MG63 (cell line): ENCODE data around the gene KCNMA1. TPM values are rescaled to one million over a fixed set of nuclear protein-coding genes. Genes with fewer than 3 reads are reported as not detected.
A peak's percentile ranks its signal among the peaks of the same experiment; 100 is the strongest.
"Not testable (repeated sequence)": the region's sequence is repeated elsewhere in the genome, so short reads cannot be mapped to it uniquely, and the experiment has no call there.

Experiments
- DNase-seq: peaks from one replicate; pipeline ENCODE4 v3.0.0-alpha.2; 2020
- H3K27me3 ChIP-seq: fragments of 250-450 bp; sonication (Bioruptor Pico); 2 replicates; pipeline ENCODE4 v1.5.1; 2020; ENCODE audit warnings: mild to moderate bottlenecking, moderate library complexity
- H3K36me3 ChIP-seq: fragments of 250-450 bp; sonication (Bioruptor Pico); 2 replicates; pipeline ENCODE4 v1.5.1; 2020; ENCODE audit warnings: mild to moderate bottlenecking, moderate library complexity
- H3K4me3 ChIP-seq: fragments of 250-450 bp; sonication (Bioruptor Pico); 2 replicates; pipeline ENCODE4 v1.5.1; 2020; ENCODE audit warnings: mild to moderate bottlenecking, moderate library complexity
- H3K9me3 ChIP-seq: fragments of 250-450 bp; sonication (Bioruptor Pico); 2 replicates; pipeline ENCODE4 v1.5.1; 2020; ENCODE audit warnings: mild to moderate bottlenecking, moderate library complexity
- total RNA-seq: library from RNA; depleted of rRNA; stranded (reverse); fragments of >200 nt; shearing (Covaris generic); gene quantifications from 2 replicates; pipeline ENCODE4 v1.2.3, GENCODE V29; 2014; ENCODE audit warnings: low replicate concordance; rRNA removed

Gene KCNMA1
- 40.8 and 58.6 TPM in 2 replicates for total RNA-seq

DNA sequence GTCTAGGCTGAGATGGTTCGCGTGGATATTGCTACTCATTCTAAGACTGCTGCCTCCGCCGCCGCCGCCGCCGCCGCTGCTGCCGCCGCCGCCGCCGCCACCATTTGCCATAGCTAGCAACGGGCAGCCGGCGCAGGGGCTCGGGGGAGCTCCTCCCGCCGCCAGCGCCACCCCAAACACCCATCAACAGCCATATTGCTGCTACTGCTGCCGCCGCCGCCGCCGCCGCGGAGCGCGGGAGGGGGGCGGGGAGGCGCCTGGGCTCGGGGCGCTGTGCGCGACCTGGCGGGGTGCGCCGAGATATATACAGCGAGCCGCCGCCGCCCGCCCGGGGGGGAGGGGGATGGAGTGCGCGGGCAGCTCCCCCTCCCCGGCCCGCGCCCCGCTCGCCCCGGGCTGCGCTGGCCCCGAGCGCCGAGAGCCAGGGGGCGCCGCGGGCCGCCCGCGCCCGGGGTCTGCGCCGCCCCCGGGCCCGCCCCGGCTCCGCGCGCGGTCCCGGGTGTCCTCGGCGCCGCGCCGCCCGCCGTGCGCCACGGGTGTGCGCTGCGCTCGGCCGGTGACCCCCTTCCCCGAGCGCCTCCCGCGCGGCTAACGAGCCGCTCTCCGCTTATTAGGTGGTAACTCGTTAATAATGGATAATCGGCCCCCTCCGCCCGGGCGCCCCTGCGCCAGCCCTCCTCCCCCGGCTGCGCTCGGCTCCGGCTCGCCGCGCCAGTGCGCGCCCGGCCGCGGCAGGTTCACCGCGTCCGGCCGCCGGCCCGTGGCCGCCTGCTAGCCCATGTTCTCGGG, at the start of gene KCNMA1:
TSS of gene KCNMA1 (minus strand) at position 277 of the 789 bp plus-strand sequence.
- Histone ChIP-seq H3K36me3 (peaks cover 8% of the 10 kb centered on the region), H3K27me3 (no peaks in the 10 kb centered on the region), H3K4me3 (peak within 1 kb of the TSS; percentile 90), H3K9me3 (no peaks in the 10 kb centered on the region)
- DNase-seq: peak; percentile 75

DNA sequence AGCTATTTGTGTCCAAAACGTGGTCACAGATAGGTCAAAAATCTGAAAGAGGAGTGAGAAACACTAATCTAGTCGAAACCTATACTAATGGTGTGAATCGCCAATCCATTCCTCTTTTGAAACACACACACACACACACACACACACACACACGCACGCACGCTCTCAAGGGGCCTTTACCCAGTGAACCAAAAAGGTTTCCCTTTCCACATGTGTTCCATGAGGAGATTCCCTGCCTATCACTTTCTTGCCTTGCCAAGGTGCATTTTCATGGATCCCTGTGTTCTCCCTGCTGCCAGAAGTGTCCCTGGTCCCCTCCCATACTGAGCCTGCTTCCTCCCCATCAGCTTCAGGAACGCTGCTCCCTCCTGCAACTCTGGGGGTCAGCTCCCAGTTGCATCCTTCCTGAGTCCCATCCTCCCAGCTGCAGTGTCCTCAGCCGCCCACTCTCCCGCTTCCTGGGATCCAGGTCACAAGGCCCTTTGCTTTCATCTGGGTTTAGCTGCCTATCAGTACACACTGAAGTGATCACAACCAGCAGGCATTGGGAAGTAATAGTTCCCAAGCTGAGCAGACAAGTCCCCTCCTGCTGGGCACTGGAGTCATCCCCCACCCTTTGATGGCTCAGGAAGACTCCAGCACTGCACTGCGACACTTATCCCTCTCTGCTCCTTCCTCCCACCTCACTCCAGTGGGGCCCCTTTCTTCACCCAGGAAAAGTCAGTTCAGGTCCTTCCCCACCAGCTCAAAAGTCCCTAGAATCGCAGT, 49.2 kb upstream of the KCNMA1 start:
- H3K27me3 ChIP-seq: peaks cover 4% of the 10 kb centered on the region; the same call in 1 of the 2 replicates
- H3K36me3 ChIP-seq: no peaks in the 10 kb centered on the region
- no peak overlapping the region for H3K4me3 ChIP-seq
- no peak for DNase-seq
- no peaks in the 10 kb centered on the region for H3K9me3 ChIP-seq

DNA sequence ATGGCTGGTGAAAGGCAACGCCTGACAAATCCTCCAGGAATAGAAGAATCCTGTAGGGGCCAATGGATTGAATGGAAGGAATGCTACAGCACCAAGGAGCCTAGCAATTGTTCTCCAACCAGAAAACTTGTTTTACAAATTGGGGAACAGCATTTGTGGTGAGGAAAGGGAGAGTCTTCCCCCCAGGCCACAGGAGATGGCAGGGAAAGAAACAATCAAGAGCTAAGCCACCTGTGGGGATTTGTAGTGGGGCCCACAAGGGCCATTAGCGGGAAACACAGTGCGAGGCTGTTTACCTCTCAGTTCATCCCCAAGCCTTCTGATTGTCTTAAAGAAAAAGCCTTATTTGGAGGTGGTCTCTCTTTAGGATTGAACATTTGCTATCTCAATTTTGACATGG, 48.5 kb upstream of the KCNMA1 start:
- H3K36me3 ChIP-seq: no peaks in the 10 kb centered on the region
- H3K27me3 ChIP-seq: peaks cover 4% of the 10 kb centered on the region; the same call in 1 of the 2 replicates
- no peak overlapping the region for H3K4me3 ChIP-seq
- DNase-seq: no peak
- H3K9me3 ChIP-seq: no peaks in the 10 kb centered on the region

DNA sequence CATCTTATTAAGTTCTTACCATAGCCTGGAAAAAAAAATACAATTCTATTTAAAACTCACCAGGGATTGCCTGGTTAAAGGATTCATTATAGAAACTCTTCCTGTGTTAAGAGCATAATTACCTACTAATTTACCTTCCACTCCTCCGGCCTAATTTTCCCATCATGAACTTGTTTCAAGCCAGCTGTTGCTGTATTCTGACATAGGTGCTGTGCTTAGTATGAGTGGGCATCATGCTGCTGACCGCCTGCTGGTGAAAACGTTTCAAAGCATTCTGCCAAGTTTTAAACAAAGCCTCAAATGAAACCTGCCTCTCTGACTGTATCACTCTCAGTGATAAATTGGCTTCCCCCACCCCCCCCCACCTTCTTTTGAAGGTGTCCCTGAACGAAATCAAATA, 47.8 kb upstream of the KCNMA1 start:
- Histone ChIP-seq H3K36me3 (no peaks in the 10 kb centered on the region), H3K4me3 (no peak overlapping the region), H3K9me3 (no peaks in the 10 kb centered on the region), H3K27me3 (peaks cover 4% of the 10 kb centered on the region; the same call in 1 of the 2 replicates)
- DNase-seq: no peak

DNA sequence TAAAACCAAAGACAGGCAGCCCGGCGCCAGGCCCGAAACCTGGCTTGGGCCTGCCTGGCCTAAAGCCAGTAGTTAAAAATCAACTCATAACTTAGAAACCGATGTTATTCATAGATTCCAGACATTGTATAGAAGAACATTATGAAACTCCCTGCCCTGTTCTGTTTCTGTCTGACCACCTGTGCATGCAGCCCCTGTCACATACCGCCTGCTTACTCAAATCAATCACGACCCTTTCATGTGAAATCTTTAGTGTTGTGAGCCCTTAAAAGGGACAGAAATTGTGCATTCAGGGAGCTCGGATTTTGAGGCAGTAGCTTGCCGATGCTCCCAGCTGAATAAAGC, 45.5 kb upstream of the KCNMA1 start:
- not testable (repeated sequence) for H3K4me3 ChIP-seq, H3K27me3 ChIP-seq, H3K9me3 ChIP-seq, DNase-seq, H3K36me3 ChIP-seq

DNA sequence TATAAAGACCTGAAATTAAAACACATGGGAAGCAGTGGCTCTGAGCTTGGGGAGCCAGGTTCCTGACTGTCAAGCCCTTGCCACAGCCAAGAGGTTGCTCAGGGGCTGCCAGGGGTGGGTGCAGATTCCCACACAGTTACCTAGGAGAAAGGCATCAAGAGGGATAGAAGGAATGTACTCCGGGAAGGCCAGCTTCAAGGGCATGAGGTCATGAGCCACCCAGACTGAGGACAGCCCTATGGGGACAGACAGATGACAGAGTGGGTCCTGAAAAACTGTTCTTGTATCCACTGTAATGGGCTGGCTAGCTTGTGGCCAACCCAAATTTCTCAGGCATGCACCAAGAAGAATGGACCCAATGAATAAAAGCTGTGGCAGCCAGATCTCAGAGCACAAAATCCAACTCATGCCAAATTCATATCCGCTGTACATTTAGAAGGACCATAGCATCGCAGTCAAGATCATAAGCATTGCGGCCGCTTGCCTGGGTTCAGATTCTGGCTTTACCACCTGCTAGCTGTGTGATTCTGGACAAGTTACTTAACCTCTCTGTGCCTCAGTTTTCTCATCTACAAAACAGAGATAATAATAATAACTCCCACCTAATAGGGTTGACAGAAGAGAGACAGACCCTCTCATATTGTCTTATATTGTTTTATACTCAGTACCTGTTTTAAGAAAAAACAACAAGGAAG, 44.9 kb upstream of the KCNMA1 start:
- DNase-seq: no peak
- no peaks in the 10 kb centered on the region for H3K27me3 ChIP-seq
- no peak overlapping the region for H3K4me3 ChIP-seq
- no peaks in the 10 kb centered on the region for H3K36me3 ChIP-seq
- no peaks in the 10 kb centered on the region for H3K9me3 ChIP-seq

DNA sequence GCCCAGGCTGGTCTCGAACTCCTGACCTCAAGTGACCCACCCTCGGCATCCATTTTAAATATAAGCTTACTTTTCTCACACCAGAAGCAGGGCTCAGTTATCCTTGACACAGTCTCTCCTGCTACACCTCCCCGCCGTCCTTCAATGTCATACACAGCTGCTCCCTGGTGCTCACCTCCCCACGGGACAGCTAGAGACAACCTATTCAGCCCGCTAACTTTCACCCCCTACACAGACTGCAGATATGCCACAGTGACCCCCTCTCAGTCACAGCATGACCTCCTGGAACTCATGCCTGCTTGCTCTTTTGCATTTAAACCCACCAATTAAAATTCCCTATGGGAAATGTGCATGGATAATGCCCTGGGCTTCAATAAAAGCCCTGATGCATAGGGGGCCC, 44.2 kb upstream of the KCNMA1 start:
- no peak for DNase-seq
- H3K36me3 ChIP-seq: no peaks in the 10 kb centered on the region
- no peaks in the 10 kb centered on the region for H3K27me3 ChIP-seq
- H3K9me3 ChIP-seq: no peaks in the 10 kb centered on the region
- H3K4me3 ChIP-seq: no peak overlapping the region

DNA sequence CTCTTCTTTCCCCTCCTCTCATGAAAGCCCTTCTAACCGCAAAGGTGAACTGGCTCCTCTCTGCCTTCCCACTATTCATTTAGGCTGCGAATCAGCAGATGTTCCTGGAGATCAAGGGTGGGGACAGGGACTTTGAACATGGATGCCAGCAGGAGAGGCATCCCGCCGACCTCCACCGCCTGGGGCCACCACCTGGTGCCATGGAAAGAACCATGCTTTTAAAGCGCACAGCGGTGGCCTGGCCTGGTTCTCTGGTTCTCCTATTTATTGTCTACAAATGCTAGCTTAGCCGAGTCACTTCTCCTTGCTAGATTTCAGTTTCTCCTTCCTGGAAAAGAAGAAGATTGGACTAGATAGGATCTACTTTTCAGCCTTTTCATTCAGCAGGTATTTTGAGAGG, 43.2 kb upstream of the KCNMA1 start:
- no peaks in the 10 kb centered on the region for H3K27me3 ChIP-seq

DNA sequence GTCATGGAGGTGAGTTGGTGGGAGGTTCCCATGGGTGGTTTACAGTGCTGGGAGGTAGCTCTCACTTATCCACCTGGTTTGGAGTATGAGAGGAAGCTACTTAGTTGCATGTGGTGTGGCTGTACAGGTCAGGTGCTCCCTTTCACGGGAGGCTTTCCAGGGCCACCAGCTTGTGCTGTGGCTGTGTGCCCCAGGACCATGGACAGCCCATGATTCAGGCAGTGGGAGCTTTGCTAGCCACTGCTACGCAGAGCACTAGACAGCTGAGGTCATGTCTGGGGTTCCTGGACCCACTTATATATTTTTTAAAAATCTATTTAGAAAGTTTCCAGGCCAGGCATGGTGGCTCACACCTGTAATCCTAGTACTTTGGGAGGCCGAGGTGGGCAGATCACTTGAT, 42.5 kb upstream of the KCNMA1 start:
- no peaks in the 10 kb centered on the region for H3K9me3 ChIP-seq
- no peaks in the 10 kb centered on the region for H3K27me3 ChIP-seq
- H3K36me3 ChIP-seq: no peaks in the 10 kb centered on the region
- DNase-seq: no peak
- H3K4me3 ChIP-seq: no peak overlapping the region

More for the DNA sequence above, 43.2 kb upstream of the KCNMA1 start:
- Histone ChIP-seq H3K4me3 (no peak overlapping the region), H3K9me3 (no peaks in the 10 kb centered on the region), H3K36me3 (no peaks in the 10 kb centered on the region)
- no peak for DNase-seq

DNA sequence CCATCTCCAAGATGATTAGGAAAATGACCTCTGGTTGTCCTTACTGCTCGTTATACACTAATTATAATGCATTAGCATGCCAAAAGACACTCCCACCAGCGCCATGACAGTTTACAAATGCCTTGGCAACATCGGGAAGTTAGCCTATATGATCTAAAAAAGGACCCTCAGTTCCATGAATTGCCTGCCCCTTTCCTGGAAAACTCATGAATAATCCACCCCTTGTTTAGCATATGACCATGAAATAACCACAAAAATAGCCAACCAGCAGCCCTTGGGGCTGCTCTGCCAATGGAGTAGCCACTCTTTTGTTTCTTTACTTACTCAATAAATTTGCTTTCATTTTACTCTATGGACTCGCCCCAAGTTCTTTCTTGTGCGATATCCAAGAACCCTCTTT, 41.6 kb upstream of the KCNMA1 start:
- no peaks in the 10 kb centered on the region for H3K9me3 ChIP-seq
- H3K4me3 ChIP-seq: no peak overlapping the region
- H3K36me3 ChIP-seq: no peaks in the 10 kb centered on the region
- no peaks in the 10 kb centered on the region; the same call in 1 of the 2 replicates for H3K27me3 ChIP-seq
- DNase-seq: no peak

DNA sequence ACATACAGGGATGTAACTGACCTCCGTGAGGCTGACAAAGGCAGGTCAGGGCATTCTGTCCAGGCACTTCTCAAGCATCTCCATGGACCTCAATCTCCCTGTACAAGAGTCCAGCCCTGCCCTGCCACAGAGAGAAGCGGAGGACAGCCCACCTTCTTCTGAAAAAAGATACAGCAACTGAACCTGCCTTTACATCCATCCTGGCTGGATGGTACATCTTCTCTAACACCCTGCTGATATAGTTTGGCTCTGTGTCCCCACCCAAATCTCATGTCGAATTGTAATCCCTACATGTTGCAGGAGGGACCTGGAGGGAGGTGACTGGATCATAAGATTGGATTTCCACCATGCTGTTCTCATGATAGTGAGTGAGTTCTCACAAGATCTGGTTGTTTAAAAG, 40.5 kb upstream of the KCNMA1 start:
- H3K27me3 ChIP-seq: no peaks in the 10 kb centered on the region; the same call in 1 of the 2 replicates
- DNase-seq: no peak
- no peak overlapping the region for H3K4me3 ChIP-seq
- H3K9me3 ChIP-seq: no peaks in the 10 kb centered on the region
- H3K36me3 ChIP-seq: no peaks in the 10 kb centered on the region

DNA sequence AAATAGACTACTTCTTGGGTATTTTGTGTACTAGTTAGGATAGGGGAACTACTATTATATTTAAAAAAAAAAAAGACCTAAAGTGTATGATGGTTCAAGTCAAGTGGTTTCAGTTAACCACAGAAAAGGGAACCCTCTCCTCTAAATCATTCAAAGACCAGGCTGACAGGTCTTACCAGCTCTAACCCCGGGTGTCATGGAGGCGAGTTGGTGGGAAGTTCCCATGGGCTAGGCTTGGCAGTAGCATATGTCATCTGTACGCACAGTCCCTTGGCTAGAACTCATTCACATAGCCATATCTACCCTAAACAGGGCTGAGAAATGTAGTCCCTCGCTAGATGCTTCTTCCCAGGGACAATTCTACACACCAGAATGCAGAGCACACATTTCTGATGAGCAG, 37.7 kb upstream of the KCNMA1 start:
- Histone ChIP-seq H3K27me3 (peaks cover 9% of the 10 kb centered on the region), H3K9me3 (no peaks in the 10 kb centered on the region), H3K4me3 (no peak overlapping the region), H3K36me3 (no peaks in the 10 kb centered on the region)
- DNase-seq: no peak

DNA sequence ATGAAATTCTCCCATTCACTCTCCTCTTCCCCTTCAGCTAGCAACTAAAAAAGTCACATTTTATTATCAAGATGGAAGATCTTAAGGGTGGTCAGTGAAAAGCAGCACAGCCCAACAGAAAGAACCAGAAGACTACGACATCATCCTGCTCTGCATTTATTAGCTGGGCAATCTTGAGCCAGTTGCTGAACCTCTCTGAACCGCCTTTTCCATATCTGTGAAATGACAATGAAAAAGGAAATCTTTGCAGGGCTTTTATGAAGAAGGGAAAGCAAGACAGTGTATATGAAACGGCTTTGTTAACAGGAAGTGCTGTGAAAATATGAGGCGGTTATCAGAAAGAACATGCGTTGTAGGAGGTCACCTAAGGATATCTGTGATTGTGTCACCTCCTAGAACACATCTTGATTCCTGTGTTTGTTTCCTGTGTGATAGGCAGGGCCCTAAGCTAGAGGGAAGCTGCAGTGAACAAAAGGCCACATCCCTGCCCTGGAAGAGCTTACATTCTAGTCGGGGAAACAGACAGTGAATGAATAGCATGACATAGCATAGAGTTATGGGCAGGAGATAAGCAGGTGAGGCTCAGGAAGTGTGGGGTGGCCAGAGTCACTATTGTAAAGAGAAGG, 36.0 kb upstream of the KCNMA1 start:
- Histone ChIP-seq H3K9me3 (no peaks in the 10 kb centered on the region), H3K27me3 (peaks cover 9% of the 10 kb centered on the region), H3K4me3 (no peak overlapping the region), H3K36me3 (no peaks in the 10 kb centered on the region)
- DNase-seq: no peak

DNA sequence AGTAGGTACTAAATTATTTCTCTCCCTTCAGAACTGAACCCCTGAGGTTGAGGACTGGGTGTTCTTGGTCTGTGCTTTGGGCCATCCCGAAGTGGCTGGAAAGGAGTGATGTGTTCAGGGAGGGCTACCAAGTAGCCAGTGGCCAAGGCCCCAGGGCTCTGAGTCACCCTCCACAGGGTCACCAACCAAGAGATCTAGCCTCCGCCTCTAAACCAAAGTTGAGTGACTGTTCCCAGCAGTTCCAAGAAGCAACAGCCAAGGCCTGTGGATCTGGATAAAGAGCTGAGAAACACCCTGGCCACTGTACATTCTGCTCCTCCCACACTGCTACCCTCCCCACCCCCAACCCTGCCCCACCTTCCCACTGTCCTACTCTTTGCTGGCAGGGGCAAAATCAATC, 35.5 kb upstream of the KCNMA1 start:
- no peaks in the 10 kb centered on the region for H3K36me3 ChIP-seq
- no peak for DNase-seq
- H3K27me3 ChIP-seq: peaks cover 9% of the 10 kb centered on the region
- no peak overlapping the region for H3K4me3 ChIP-seq
- no peaks in the 10 kb centered on the region for H3K9me3 ChIP-seq

DNA sequence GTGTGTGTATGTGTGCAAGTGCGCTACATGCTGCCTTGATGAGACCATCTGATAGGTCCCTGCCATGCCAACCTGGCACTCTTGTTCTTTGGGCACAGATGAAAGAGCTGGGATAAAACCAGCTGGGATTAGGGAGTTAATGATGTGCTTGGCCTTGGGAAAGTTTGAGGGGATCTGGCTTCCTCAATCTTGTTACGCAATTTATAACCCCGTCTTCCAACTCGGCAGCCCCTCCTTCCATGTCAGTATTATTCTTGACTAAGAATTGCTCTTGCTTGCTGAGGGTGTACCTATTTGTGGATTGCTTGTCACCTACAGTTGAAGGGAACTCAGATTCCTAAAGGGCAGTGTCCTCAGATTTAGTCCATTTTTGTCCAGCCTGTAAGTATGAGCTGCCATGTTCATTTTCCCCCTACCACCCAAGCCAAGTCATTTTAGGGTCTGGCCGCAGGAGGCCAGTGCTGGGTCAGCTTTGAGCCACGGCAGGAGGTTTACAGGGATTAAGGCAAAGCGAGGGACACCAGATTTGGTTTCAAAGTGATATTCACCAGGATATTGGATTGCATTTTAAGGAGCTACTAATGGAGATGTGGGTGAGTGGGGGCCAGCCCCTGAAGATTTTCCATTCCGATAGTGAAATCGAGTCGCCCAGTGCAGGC, 34.1 kb upstream of the KCNMA1 start:
- Histone ChIP-seq H3K9me3 (no peaks in the 10 kb centered on the region), H3K36me3 (no peaks in the 10 kb centered on the region), H3K27me3 (peaks cover 9% of the 10 kb centered on the region), H3K4me3 (no peak overlapping the region)
- no peak for DNase-seq

DNA sequence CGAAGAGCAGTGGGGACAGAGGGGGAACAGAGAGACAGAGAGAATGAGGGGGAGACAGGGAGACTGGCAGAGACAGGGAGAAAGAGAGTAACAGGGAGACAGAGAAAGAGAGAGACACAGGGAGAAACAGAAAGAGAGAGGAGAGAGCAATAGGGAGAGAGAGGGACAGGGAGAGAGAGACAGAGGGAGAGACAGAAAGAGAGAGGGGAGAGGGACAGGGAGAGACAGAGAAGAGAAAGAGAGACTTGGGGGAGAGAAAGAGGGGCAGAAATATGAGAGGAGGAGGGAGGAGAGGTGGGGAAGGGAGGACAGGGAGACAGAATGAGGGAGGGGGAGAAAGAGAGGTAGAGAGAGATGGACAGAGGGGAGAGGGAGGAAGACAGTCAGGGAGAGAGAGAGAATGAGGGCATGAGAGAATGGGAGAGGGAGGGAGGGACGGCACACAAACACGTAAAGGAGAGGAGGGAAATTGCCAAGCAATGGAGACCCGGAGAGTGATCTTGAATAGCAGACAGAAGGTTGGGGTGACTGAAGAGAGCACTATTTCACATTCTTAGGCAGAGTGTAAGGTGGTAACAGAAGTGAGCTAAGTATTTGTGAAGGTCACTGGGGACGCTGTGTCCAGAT, 33.3 kb upstream of the KCNMA1 start:
- Histone ChIP-seq H3K27me3 (peaks cover 9% of the 10 kb centered on the region), H3K9me3 (no peaks in the 10 kb centered on the region), H3K4me3 (no peak overlapping the region), H3K36me3 (no peaks in the 10 kb centered on the region)
- no peak for DNase-seq
